ENCODE results near the gene CDK4.

- no peak for TF ChIP-seq CTCF (IDR thresholded peaks at IDR 0.05)
- TF ChIP-seq POLR2A (IDR thresholded peaks at IDR 0.05), result no peak
These were observed 8.4 kb upstream of the CDK4 start for GRCh38 chr12:57760347-57760982.

All from tibial nerve (tissue), 3 donors.